H9 (cell line): ENCODE results near the gene TIPARP. TPM values are rescaled to one million over a fixed set of nuclear protein-coding genes. Genes with fewer than 3 reads are reported as not detected.

Experiments
- DNase-seq: peaks from one replicate; pipeline ENCODE4 v3.0.0-alpha.2; 2017
- H2AFZ ChIP-seq: one replicate; pipeline ENCODE4 v1.6.1; 2013; ENCODE audit warnings: mild to moderate bottlenecking, low read length, control low read depth, moderate library complexity
- H2AK5ac ChIP-seq: 2 replicates; pipeline ENCODE4 v1.6.1; 2013; ENCODE audit warnings: low read length, control low read depth, mixed read lengths; ENCODE audit not compliant: insufficient read length
- H2BK120ac ChIP-seq: one replicate; pipeline ENCODE4 v1.6.1; 2013; ENCODE audit warnings: low read depth, mild to moderate bottlenecking, low read length, control low read depth, inconsistent platforms; ENCODE audit not compliant: poor library complexity, severe bottlenecking
- H2BK12ac ChIP-seq: 2 replicates; pipeline ENCODE4 v1.6.1; 2013; ENCODE audit warnings: low read length, control low read depth, mixed read lengths, low read depth; ENCODE audit not compliant: insufficient read length
- H2BK15ac ChIP-seq: 2 replicates; pipeline ENCODE4 v1.6.1; 2013; ENCODE audit warnings: low read depth, low read length, control low read depth
- H2BK20ac ChIP-seq: one replicate; pipeline ENCODE4 v1.6.1; 2013; ENCODE audit warnings: low read depth, mild to moderate bottlenecking, low read length, control low read depth, inconsistent platforms; ENCODE audit not compliant: poor library complexity, severe bottlenecking
- H2BK5ac ChIP-seq: 2 replicates; pipeline ENCODE4 v1.6.1; 2013; ENCODE audit warnings: low read length, control low read depth, mixed read lengths; ENCODE audit not compliant: insufficient read length
- H3K14ac ChIP-seq: 2 replicates; pipeline ENCODE4 v1.6.1; 2013; ENCODE audit warnings: low read length, control low read depth; ENCODE audit not compliant: insufficient read depth
- H3K18ac ChIP-seq: 2 replicates; pipeline ENCODE4 v1.6.1; 2013; ENCODE audit warnings: low read depth, mild to moderate bottlenecking, mixed read lengths, low read length, control low read depth; ENCODE audit not compliant: insufficient read length
- H3K23ac ChIP-seq: 2 replicates; pipeline ENCODE4 v1.6.1; 2013; ENCODE audit warnings: low read length, control low read depth, mixed read lengths, low read depth; ENCODE audit not compliant: insufficient read length
- H3K23me2 ChIP-seq: 2 replicates; pipeline ENCODE4 v1.6.1; 2013; ENCODE audit warnings: low read depth, mild to moderate bottlenecking, mixed read lengths, low read length, control low read depth; ENCODE audit not compliant: insufficient read length, poor library complexity, severe bottlenecking
- H3K27ac ChIP-seq: 2 replicates; pipeline ENCODE4 v1.5.1; 2013; ENCODE audit warnings: low read length, control low read depth, mixed read lengths, low read depth; ENCODE audit not compliant: insufficient read length
- H3K27me3 ChIP-seq: 2 replicates; pipeline ENCODE4 v1.6.1; 2013; ENCODE audit warnings: low read length, control low read depth, inconsistent platforms; ENCODE audit not compliant: insufficient read depth
- H3K4ac ChIP-seq: 2 replicates; pipeline ENCODE4 v1.6.1; 2013; ENCODE audit warnings: low read depth, mild to moderate bottlenecking, control low read depth, inconsistent platforms, low read length, moderate library complexity
- H3K4me1 ChIP-seq: 2 replicates; pipeline ENCODE4 v1.6.1; 2013; ENCODE audit warnings: low read length, control low read depth, inconsistent platforms; ENCODE audit not compliant: insufficient read depth
- H3K4me2 ChIP-seq: 2 replicates; pipeline ENCODE4 v1.6.1; 2013; ENCODE audit warnings: low read length, control low read depth, mixed read lengths; ENCODE audit not compliant: insufficient read length, insufficient read depth
- H3K56ac ChIP-seq: 2 replicates; pipeline ENCODE4 v1.6.1; 2013; ENCODE audit warnings: low read depth, mild to moderate bottlenecking, mixed read lengths, low read length, control low read depth; ENCODE audit not compliant: insufficient read length
- H3K79me1 ChIP-seq: 2 replicates; pipeline ENCODE4 v1.6.1; 2013; ENCODE audit warnings: low read depth, mild to moderate bottlenecking, moderate library complexity, low read length, control low read depth, inconsistent platforms; ENCODE audit not compliant: insufficient read depth, poor library complexity, severe bottlenecking
- H3K79me2 ChIP-seq: 2 replicates; pipeline ENCODE4 v1.6.1; 2013; ENCODE audit warnings: low read length, control low read depth, inconsistent platforms; ENCODE audit not compliant: insufficient read depth
- H3K9ac ChIP-seq: 2 replicates; pipeline ENCODE4 v1.6.1; 2013; ENCODE audit warnings: low read length, control low read depth, mixed read lengths; ENCODE audit not compliant: insufficient read length; ENCODE audit errors: extremely low read depth
- H3K9me3 ChIP-seq: one replicate; pipeline ENCODE4 v1.6.1; 2013; ENCODE audit warnings: low read depth, low read length, inconsistent platforms; ENCODE audit not compliant: control insufficient read depth
- H3T11ph ChIP-seq: one replicate; pipeline ENCODE4 v1.6.1; 2013; ENCODE audit warnings: mild to moderate bottlenecking, low read length, control low read depth, inconsistent platforms
- H4K20me1 ChIP-seq: one replicate; pipeline ENCODE4 v1.6.1; 2013; ENCODE audit not compliant: control insufficient read depth, insufficient read length, insufficient read depth
- H4K5ac ChIP-seq: 2 replicates; pipeline ENCODE4 v1.6.1; 2013; ENCODE audit warnings: low read depth, mild to moderate bottlenecking, mixed read lengths, low read length, control low read depth; ENCODE audit not compliant: insufficient read length
- H4K8ac ChIP-seq: replicated peaks from 2 replicates; pipeline ENCODE4 v1.6.1; 2013; ENCODE audit warnings: low read length, control low read depth, mixed read lengths, low read depth; ENCODE audit not compliant: insufficient read length
- H4K91ac ChIP-seq: 2 replicates; pipeline ENCODE4 v1.6.1; 2013; ENCODE audit warnings: low read depth, mild to moderate bottlenecking, moderate library complexity, mixed read lengths, low read length, control low read depth; ENCODE audit not compliant: insufficient read length
- H3K27ac Mint-ChIP-seq, 3 experiments: 2 replicates in 2 of 3; 3 replicates in 1 of 3; pipeline ENCODE4 v1.8.0; 2020 to 2021; ENCODE audit warnings: mixed read lengths in 3 of 3, mild to moderate bottlenecking in 1 of 3, moderate library complexity in 1 of 3
- H3K27me3 Mint-ChIP-seq: 2 replicates; pipeline ENCODE4 v1.8.0; 2021; ENCODE audit warnings: low read depth, mild to moderate bottlenecking, moderate library complexity, mixed read lengths
- H3K36me3 Mint-ChIP-seq, 3 experiments: 2 replicates in 2 of 3; 3 replicates in 1 of 3; pipeline ENCODE4 v1.8.0; 2020 to 2021; ENCODE audit warnings: low read depth in 3 of 3, mixed read lengths in 3 of 3; ENCODE audit not compliant: insufficient read depth in 1 of 3
- H3K4me1 Mint-ChIP-seq, 2 experiments: 2 replicates each; pipeline ENCODE4 v1.8.0; 2020; ENCODE audit warnings: mixed read lengths in 2 of 2
- H3K4me3 Mint-ChIP-seq, 2 experiments: 2 replicates in 1 of 2; 3 replicates in 1 of 2; pipeline ENCODE4 v1.8.0; 2020 to 2021; ENCODE audit warnings: mild to moderate bottlenecking in 2 of 2, mixed read lengths in 2 of 2, moderate library complexity in 1 of 2
- H3K9me3 Mint-ChIP-seq, 2 experiments: 2 replicates in 1 of 2; 3 replicates in 1 of 2; pipeline ENCODE4 v1.8.0; 2020; ENCODE audit warnings: mild to moderate bottlenecking in 2 of 2, mixed read lengths in 2 of 2, moderate library complexity in 1 of 2
- WGBS: extraction: QIAGEN DNeasy Blood & Tissue Kit; methylation state at CpG from one replicate; pipeline ENCODE4 v1.1.7; 2013; ENCODE audit warnings: missing lambda C conversion rate, low lambda C conversion rate, mixed read lengths; ENCODE audit not compliant: insufficient read length; ENCODE audit errors: extremely low coverage; 5-methylcytosine and 5-hydroxymethylcytosine counted together
- total RNA-seq: library from RNA; stranded (reverse); gene quantifications from 2 replicates; pipeline ENCODE4 v1.2.1, GENCODE V29; 2021
- TF ChIP-seq, protein P1 (sequence below): fragments of 200-600 bp; sonication (generic); conservative IDR thresholded peaks from 3 replicates; pipeline ENCODE4 v1.8.0; 2021; ENCODE audit warnings: antibody characterized with exemption, mild to moderate bottlenecking

TIPARP gene
- total RNA-seq, 1 experiment from 2014 or later: 5.9 TPM

DNA sequence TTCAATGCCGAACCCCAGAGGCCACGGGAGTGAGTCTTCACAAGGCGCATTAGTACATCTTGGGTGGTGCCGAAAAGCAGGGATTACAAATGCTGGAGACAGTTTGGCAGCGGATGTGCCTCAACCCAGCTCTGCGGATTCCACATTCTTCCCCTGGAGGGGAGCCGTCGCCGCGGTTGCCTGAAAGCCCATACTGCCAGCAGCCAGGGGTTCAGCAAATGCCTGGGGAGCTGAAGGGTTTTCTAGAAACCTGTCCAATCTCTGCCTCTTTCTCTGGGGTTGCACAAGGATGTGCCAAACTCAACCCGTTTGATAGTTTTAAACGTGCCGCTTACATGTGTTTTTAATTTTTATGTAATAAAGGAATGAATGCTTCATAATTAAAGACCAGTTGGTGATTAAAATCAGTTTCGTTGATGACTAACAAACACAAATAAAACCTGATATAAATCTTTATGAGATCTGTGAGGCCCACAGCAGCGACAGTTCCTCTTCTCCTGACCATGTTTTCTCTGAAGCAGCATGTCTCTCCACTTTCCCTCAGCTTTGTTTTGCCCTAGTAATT, 77.2 kb downstream of the TIPARP start:
- H3K14ac ChIP-seq: peak overlapping the region; percentile 88; the same call in 1 of the 2 replicates
- Mint-ChIP-seq H3K9me3 (peaks cover 5% of the 10 kb centered on the region in 2 experiments; a peak in 3 of 5 replicates), H3K36me3 (peaks cover 3 to 10% (median 6%) of the 10 kb centered on the region in 3 experiments; a peak in 6 of 7 replicates), H3K27me3 (no peaks in the 10 kb centered on the region), H3K4me3 (peak overlapping the region; percentile 43 to 74), H3K27ac (peak overlapping the region; percentile 91 to 97 (median 95); a peak in 6 of 7 replicates), H3K4me1 (peaks cover 30 to 48% of the 10 kb centered on the region in 2 experiments)
- H2AK5ac ChIP-seq: no peak overlapping the region
- H2AFZ ChIP-seq: peak overlapping the region; percentile 90
- no peak overlapping the region for H3K23ac ChIP-seq
- H3K4ac ChIP-seq: no peak overlapping the region
- peak overlapping the region; percentile 5 for H3K9ac ChIP-seq
- no peaks in the 10 kb centered on the region for H3K9me3 ChIP-seq
- H3K27ac ChIP-seq: peak overlapping the region; percentile 65
- H3K23me2 ChIP-seq: peaks cover 4% of the 10 kb centered on the region
- H2BK15ac ChIP-seq: no peak overlapping the region
- peak overlapping the region; percentile 96 for H3K18ac ChIP-seq
- H2BK12ac ChIP-seq: no peak overlapping the region
- H3K4me1 ChIP-seq: peaks cover 7% of the 10 kb centered on the region
- no peaks in the 10 kb centered on the region for H3K27me3 ChIP-seq
- TF ChIP-seq, protein P1, sequence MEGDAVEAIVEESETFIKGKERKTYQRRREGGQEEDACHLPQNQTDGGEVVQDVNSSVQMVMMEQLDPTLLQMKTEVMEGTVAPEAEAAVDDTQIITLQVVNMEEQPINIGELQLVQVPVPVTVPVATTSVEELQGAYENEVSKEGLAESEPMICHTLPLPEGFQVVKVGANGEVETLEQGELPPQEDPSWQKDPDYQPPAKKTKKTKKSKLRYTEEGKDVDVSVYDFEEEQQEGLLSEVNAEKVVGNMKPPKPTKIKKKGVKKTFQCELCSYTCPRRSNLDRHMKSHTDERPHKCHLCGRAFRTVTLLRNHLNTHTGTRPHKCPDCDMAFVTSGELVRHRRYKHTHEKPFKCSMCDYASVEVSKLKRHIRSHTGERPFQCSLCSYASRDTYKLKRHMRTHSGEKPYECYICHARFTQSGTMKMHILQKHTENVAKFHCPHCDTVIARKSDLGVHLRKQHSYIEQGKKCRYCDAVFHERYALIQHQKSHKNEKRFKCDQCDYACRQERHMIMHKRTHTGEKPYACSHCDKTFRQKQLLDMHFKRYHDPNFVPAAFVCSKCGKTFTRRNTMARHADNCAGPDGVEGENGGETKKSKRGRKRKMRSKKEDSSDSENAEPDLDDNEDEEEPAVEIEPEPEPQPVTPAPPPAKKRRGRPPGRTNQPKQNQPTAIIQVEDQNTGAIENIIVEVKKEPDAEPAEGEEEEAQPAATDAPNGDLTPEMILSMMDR: no peak
- peak overlapping the region; percentile 67 for H3K4me2 ChIP-seq
- H2BK120ac ChIP-seq: no peak overlapping the region
- no peak overlapping the region for H2BK5ac ChIP-seq
- H3T11ph ChIP-seq: no peak overlapping the region
- H4K5ac ChIP-seq: no peak overlapping the region
- H3K56ac ChIP-seq: no peak overlapping the region
- no peak overlapping the region for H4K8ac ChIP-seq
- H4K91ac ChIP-seq: no peak overlapping the region
- DNase-seq: peak; percentile 84
- H3K79me1 ChIP-seq: no peaks in the 10 kb centered on the region
- no peaks in the 10 kb centered on the region for H3K79me2 ChIP-seq
- WGBS: no CpG with 5 or more reads among the region's 15 CpGs
- no peaks in the 10 kb centered on the region for H4K20me1 ChIP-seq
- peak overlapping the region; percentile 99 for H2BK20ac ChIP-seq

Other genes starting within 250 kb of the TIPARP start
- 176 and 177 TPM in 2 replicates for gene SSR3, start 119.5 kb upstream of the TIPARP start, total RNA-seq
- gene LEKR1, start 151.8 kb downstream of the TIPARP start, total RNA-seq: 0.22 TPM in 1 of 2 replicates, not detected in the other